ENCODE data around the gene GNAI1.

GRCh38 chr7:80197627-80198026 lies 63.0 kb downstream of the GNAI1 start:
- no peak for TF ChIP-seq CTCF (IDR thresholded peaks at IDR 0.05; ENCODE audit: borderline replicate concordance, extremely low read depth, low read length, poor library complexity, severe bottlenecking)
- TF ChIP-seq EZH2 (IDR thresholded peaks at IDR 0.05; ENCODE audit: borderline replicate concordance, low read depth, low read length, severe bottlenecking) = no peak
